Sigmoid colon (tissue), 3 donors: ENCODE data around the gene IL3RA.

ENCODE experiments used
- POLR2A ChIP-seq, 2 donors: fragments of 450-650 bp; IDR thresholded peaks; one replicate each; pipeline ENCODE4 v1.6.1; 2016; ENCODE audit warnings: antibody characterized with exemption in 2 of 2, mild to moderate bottlenecking in 2 of 2, moderate library complexity in 2 of 2
- TF ChIP-seq, protein P1 (sequence below), 4 experiments: fragments of 450-650 bp in 3 of 4; fragments of 200-600 bp in 1 of 4; IDR thresholded peaks; one replicate each; pipeline ENCODE4 v1.5.1; 2016 to 2019; ENCODE audit warnings: antibody characterized with exemption in 4 of 4, mild to moderate bottlenecking in 3 of 4, moderate library complexity in 2 of 4

GRCh38 chrX:1336948-1337779, 579 bp downstream of the IL3RA start:
- TF ChIP-seq, protein P1, sequence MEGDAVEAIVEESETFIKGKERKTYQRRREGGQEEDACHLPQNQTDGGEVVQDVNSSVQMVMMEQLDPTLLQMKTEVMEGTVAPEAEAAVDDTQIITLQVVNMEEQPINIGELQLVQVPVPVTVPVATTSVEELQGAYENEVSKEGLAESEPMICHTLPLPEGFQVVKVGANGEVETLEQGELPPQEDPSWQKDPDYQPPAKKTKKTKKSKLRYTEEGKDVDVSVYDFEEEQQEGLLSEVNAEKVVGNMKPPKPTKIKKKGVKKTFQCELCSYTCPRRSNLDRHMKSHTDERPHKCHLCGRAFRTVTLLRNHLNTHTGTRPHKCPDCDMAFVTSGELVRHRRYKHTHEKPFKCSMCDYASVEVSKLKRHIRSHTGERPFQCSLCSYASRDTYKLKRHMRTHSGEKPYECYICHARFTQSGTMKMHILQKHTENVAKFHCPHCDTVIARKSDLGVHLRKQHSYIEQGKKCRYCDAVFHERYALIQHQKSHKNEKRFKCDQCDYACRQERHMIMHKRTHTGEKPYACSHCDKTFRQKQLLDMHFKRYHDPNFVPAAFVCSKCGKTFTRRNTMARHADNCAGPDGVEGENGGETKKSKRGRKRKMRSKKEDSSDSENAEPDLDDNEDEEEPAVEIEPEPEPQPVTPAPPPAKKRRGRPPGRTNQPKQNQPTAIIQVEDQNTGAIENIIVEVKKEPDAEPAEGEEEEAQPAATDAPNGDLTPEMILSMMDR (IDR thresholded peaks at IDR 0.05) = no peak
- peak in 1 of 2 donors; percentile 13 for TF ChIP-seq POLR2A (IDR thresholded peaks at IDR 0.05)
